Thyroid gland (tissue), 4 donors: ENCODE results near the gene SLC9A8. TPM values are rescaled to one million over a fixed set of nuclear protein-coding genes. Genes with fewer than 3 reads are reported as not detected.

ENCODE experiments used
- DNase-seq, 2 donors: peaks; one replicate each; pipeline ENCODE4 v3.0.0-alpha.2; 2019
- H3K27ac ChIP-seq, 3 donors: fragments of 200-600 bp; sonication (generic); 1 replicate in 2 of 3; 2 replicates in 1 of 3; pipeline ENCODE4 v1.5.1; 2016 to 2019; ENCODE audit warnings: mild to moderate bottlenecking in 1 of 3, moderate library complexity in 1 of 3
- H3K27me3 ChIP-seq: fragments of 200-600 bp; sonication (generic); one replicate; pipeline ENCODE4 v1.5.1; 2019
- H3K36me3 ChIP-seq, 2 donors: fragments of 200-600 bp; sonication (generic); one replicate each; pipeline ENCODE4 v1.5.1; 2016 to 2019
- H3K4me1 ChIP-seq, 2 donors: fragments of 200-600 bp; sonication (generic); one replicate each; pipeline ENCODE4 v1.5.1; 2017 to 2019
- H3K4me3 ChIP-seq, 3 donors: fragments of 200-600 bp; sonication (generic); replicated peaks in 1 of 3; 1 replicate in 2 of 3; 2 replicates in 1 of 3; pipeline ENCODE4 v1.5.1; 2016; ENCODE audit warnings: mild to moderate bottlenecking in 1 of 3
- H3K9me3 ChIP-seq: fragments of 200-600 bp; sonication (generic); one replicate; pipeline ENCODE4 v1.5.1; 2017
- CTCF ChIP-seq, 6 experiments: fragments of 200-600 bp in 3 of 6; fragments of 450-650 bp in 3 of 6; sonication (generic) in 3 of 6; IDR thresholded peaks; one replicate each; pipeline ENCODE4 v1.5.1; 2016 to 2019; ENCODE audit warnings: antibody characterized with exemption in 6 of 6, mild to moderate bottlenecking in 2 of 6, inconsistent platforms in 1 of 6, moderate library complexity in 1 of 6
- POLR2A ChIP-seq, 2 donors: fragments of 450-650 bp; IDR thresholded peaks; one replicate each; pipeline ENCODE4 v1.6.1; 2017; ENCODE audit warnings: antibody characterized with exemption in 2 of 2, mild to moderate bottlenecking in 2 of 2, moderate library complexity in 1 of 2
- WGBS, 2 donors: methylation state at CpG; one replicate each; pipeline ENCODE4 v1.1.5; 2017; 5-methylcytosine and 5-hydroxymethylcytosine counted together
- intact Hi-C: fragments of 100-400 bp; cut with DNase I; formaldehyde crosslinking; loops from one replicate; pipeline ENCODE4 v1.15.1; 2023
- total RNA-seq, 4 donors: library from RNA; depleted of rRNA; stranded (reverse); fragments of >200 nt; gene quantifications; one replicate each; pipeline ENCODE4 v1.2.3, GENCODE V29; 2016

The SLC9A8 gene
- total RNA-seq, 4 donors from 2014 or later = 12.0 to 20.2 (median 16.1) TPM

- 90 to 91% methylated on average over 8 of the region's 8 CpGs for WGBS, 2 donors
- Histone ChIP-seq H3K27ac (peak overlapping the region in 2 of 3 donors; percentile 36 to 40), H3K9me3 (no peaks in the 10 kb centered on the region), H3K4me3 (no peak overlapping the region), H3K36me3 (peaks cover 7 to 21% of the 10 kb centered on the region in 2 donors), H3K27me3 (no peaks in the 10 kb centered on the region), H3K4me1 (peaks cover 6 to 29% of the 10 kb centered on the region in 2 donors)
- no peak for TF ChIP-seq CTCF (IDR thresholded peaks at IDR 0.05)
- TF ChIP-seq POLR2A (IDR thresholded peaks at IDR 0.05) = no peak
- intact Hi-C loops = loop anchor here (10.0 kb wide), 1 partner anchor 62 kb away; the partner anchor contains the start of gene SPATA2
- DNase-seq = no peak
These were observed 40.0 kb downstream of the SLC9A8 start for GRCh38 chr20:49852522-49853080.

- no peaks in the 10 kb centered on the region for H3K27me3 ChIP-seq
- no peaks in the 10 kb centered on the region for H3K9me3 ChIP-seq
- H3K4me1 ChIP-seq = peaks cover 6 to 29% of the 10 kb centered on the region in 2 donors
- intact Hi-C loops = loop anchor here (10.0 kb wide), 1 partner anchor 61 kb away; the partner anchor contains the start of gene SPATA2
- TF ChIP-seq CTCF (IDR thresholded peaks at IDR 0.05) (no peak), POLR2A (IDR thresholded peaks at IDR 0.05) (no peak)
- H3K27ac ChIP-seq = peak overlapping the region in 2 of 3 donors; percentile 36 to 40
- WGBS, 2 donors = 27 to 39% methylated on average over 4 to 5 of the region's 5 CpGs
- peaks cover 7 to 15% of the 10 kb centered on the region in 2 donors for H3K36me3 ChIP-seq
- no peak overlapping the region for H3K4me3 ChIP-seq
- DNase-seq = peak; percentile 79 to 81
These were observed 41.0 kb downstream of the SLC9A8 start for GRCh38 chr20:49853640-49854039.

GRCh38 chr20:49854190-49854875 is 41.7 kb downstream of the SLC9A8 start:
- Histone ChIP-seq H3K27ac (peak overlapping the region in 1 of 3 donors; percentile 36), H3K4me3 (no peak overlapping the region), H3K36me3 (peaks cover 7 to 10% of the 10 kb centered on the region in 2 donors), H3K9me3 (no peaks in the 10 kb centered on the region), H3K27me3 (no peaks in the 10 kb centered on the region), H3K4me1 (peaks cover 6 to 29% of the 10 kb centered on the region in 2 donors)
- intact Hi-C loops = loop anchor here (10.0 kb wide), 1 partner anchor 60 kb away; the partner anchor contains the start of gene SPATA2
- DNase-seq = no peak
- WGBS, 2 donors = 88 to 95% methylated on average over 10 of the region's 10 CpGs
- TF ChIP-seq CTCF (IDR thresholded peaks at IDR 0.05) (no peak), POLR2A (IDR thresholded peaks at IDR 0.05) (no peak)

GRCh38 chr20:49856904-49857303 is 44.3 kb downstream of the SLC9A8 start:
- no peak for DNase-seq
- WGBS, 2 donors = 94 to 99% methylated on average over 3 of the region's 3 CpGs
- peaks cover 6 to 7% of the 10 kb centered on the region in 2 donors for H3K36me3 ChIP-seq
- peaks cover 4 to 17% of the 10 kb centered on the region in 2 donors for H3K4me1 ChIP-seq
- H3K27ac ChIP-seq = no peak overlapping the region
- no peaks in the 10 kb centered on the region for H3K27me3 ChIP-seq
- intact Hi-C loops = loop anchor here (10.0 kb wide), 1 partner anchor 58 kb away; the partner anchor contains the start of gene SPATA2
- H3K4me3 ChIP-seq = no peak overlapping the region
- no peak for TF ChIP-seq CTCF (IDR thresholded peaks at IDR 0.05)
- TF ChIP-seq POLR2A (IDR thresholded peaks at IDR 0.05) = no peak
- no peaks in the 10 kb centered on the region for H3K9me3 ChIP-seq
